HFF-Myc (cell line): ENCODE data around the gene C20orf204.

Source experiments
- DNase-seq: peaks from one replicate; pipeline ENCODE4 v3.0.0-alpha.2; 2011; ENCODE audit warnings: low read depth; ENCODE audit errors: extremely low read depth
- H3K4me3 ChIP-seq: replicated peaks from 2 replicates; pipeline ENCODE4 v1.5.1; 2011; ENCODE audit warnings: low read depth, mild to moderate bottlenecking, control low read depth, low read length
- TF ChIP-seq, protein P1 (sequence below): IDR thresholded peaks from 2 replicates; pipeline ENCODE4 v1.5.1; 2012; ENCODE audit warnings: mild to moderate bottlenecking, low read depth, low read length, control low read depth; ENCODE audit errors: missing control alignments

The C20orf204 gene

DNA sequence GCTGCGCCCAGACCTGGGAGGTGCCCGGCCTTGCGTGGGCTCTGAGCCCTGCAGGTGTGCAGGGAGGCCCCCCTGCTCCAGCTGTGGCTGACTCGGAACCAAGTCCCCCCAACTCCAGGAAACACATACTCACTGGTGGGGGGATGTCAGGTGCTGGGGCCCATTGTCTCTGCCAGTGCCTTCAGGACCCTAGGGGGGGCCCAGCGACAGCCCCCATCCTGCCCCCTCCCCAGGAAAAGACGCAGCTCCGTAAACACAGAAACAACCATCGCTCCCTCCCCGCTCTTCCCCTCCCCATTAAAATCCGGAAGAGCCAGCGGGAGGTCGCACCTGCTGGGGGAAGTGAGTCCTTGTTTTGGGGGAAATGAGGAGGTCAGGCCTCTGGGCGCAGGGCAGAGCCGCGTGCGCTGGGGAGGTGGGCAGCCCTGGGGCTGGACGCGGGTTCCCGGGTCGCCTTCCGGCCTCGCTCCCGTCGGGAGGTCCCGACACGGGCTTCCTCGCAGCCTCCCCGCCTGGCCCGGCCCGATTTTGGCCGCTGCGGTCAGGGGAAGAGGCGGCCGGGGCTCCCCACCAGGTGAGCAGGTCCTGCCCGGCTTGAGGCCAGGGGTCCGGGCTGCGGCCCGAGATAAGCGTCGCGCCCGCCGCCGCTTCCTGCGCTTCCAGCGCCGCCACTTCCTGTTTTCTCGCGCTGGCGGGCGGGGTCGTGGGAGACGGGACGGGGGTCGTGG is 6.2 kb downstream of the C20orf204 start:
- peak overlapping the region; percentile 21; the same call in 1 of the 2 replicates for H3K4me3 ChIP-seq
- DNase-seq, result no peak
- TF ChIP-seq, protein P1, sequence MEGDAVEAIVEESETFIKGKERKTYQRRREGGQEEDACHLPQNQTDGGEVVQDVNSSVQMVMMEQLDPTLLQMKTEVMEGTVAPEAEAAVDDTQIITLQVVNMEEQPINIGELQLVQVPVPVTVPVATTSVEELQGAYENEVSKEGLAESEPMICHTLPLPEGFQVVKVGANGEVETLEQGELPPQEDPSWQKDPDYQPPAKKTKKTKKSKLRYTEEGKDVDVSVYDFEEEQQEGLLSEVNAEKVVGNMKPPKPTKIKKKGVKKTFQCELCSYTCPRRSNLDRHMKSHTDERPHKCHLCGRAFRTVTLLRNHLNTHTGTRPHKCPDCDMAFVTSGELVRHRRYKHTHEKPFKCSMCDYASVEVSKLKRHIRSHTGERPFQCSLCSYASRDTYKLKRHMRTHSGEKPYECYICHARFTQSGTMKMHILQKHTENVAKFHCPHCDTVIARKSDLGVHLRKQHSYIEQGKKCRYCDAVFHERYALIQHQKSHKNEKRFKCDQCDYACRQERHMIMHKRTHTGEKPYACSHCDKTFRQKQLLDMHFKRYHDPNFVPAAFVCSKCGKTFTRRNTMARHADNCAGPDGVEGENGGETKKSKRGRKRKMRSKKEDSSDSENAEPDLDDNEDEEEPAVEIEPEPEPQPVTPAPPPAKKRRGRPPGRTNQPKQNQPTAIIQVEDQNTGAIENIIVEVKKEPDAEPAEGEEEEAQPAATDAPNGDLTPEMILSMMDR, result no peak

- TF ChIP-seq, protein P1, result no peak
- DNase-seq, result no peak
These were observed 7.8 kb downstream of the C20orf204 start for GRCh38 chr20:64043768-64044167.

DNA sequence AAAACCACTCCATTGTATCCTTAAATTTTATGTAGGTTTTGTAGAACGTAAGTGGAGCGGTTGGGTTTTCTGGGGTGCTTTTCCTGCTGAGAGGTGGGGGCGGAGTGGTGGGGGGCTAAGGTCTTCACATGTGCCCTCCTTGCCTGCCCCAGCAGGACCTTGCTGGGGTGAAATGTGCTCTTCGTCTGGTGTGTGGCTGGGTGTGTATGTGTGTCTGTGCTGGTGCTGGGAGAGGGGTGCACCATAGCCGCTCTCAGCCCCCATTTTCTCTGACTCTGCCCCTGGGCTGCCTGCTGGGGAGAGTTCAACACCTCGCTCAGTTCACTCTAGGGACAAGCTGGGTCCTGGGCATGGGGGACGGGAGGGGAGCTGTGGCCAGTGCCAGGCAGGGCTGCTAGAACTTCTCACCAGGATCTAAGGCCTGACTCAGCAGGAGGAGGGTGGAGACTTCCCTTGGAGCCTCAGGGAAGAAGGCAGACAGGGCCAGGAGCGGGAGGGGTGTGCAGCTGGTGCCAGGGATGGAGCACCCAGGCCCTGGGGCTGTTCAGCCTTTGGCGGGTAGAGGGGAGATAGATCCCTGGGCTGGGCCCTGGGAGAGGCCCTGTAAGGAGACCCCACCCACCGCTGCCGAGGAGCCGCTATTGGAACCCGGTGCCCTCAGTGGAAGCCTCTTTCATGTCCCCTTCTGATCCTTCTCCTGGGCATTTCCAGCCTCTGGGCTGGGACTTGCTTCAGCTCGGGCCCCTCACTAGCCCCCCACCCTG is 8.7 kb downstream of the C20orf204 start:
- TF ChIP-seq, protein P1, result no peak
- H3K4me3 ChIP-seq, result no peak overlapping the region
- DNase-seq, result no peak

More at GRCh38 chr20:64043768-64044167, 7.8 kb downstream of the C20orf204 start:
- no peak overlapping the region for H3K4me3 ChIP-seq

DNA sequence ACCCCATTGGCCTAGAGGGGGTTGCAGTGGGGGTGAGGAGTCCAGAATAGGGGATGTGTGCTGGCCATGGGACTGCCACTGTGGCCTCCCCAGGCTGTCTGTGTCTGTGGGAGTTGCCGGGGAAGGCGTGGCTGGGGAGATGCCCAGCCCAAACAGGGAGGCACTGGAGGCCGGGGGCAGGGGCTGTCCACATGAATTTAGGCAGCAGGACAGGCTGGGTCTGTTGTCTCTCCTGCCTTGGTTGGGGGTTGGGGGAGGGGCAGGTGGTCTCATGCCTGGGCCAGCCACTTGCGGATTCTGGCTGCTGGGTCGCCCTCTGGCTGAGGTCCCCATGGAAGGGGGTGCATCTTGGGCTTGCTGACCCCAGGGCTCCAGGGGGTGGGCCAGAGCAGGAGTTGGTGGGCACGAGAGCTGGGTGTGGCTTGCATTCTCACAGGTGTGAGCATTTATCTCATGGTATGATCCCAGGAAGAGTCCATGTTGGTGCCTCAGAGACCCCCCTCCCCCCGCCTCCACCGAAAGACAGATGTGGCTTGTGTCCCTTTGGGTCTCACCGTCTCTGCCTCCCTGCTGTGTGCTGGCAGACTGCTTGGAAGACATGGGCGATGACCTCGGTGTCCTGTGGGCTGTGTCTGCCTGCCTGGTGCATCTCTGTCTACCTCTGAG is 9.5 kb downstream of the C20orf204 start:
- no peak for DNase-seq

GRCh38 chr20:64047046-64047389 is 11.0 kb downstream of the C20orf204 start:
- TF ChIP-seq, protein P1, result no peak
- H3K4me3 ChIP-seq, result no peak overlapping the region
- DNase-seq, result no peak

More for the DNA sequence above, 9.5 kb downstream of the C20orf204 start:
- TF ChIP-seq, protein P1, result no peak
- no peak overlapping the region for H3K4me3 ChIP-seq

DNA sequence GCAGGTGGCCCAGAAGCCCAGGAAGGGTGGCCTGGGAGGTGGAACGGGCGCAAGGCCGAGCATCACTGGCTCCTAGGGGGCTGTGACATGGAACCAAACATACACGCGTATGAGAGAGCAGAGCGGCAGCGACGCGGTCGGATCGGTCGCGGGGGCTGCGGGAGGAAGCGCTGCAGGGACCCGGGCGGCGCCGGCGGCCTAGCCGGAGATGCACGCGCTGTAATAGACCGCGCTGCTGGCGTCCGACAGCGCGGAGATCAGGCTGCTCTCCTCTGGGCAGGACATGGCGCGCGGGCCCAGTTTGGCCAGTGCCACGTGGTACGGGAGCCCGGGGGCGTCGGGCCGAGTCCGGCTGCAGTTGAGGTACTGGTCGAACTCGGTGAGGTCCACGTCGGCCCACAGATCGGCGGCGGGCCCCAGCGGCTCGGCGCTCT is 12.0 kb downstream of the C20orf204 start:
- H3K4me3 ChIP-seq, result no peak overlapping the region
- no peak for DNase-seq
- TF ChIP-seq, protein P1, result no peak
